GM19025 (cell line): ENCODE measurements around the gene THOP1.
"Not testable (repeated sequence)": the region's sequence is repeated elsewhere in the genome, so short reads cannot be mapped to it uniquely, and the experiment has no call there.

Source experiments
- ATAC-seq: cut with Tn5 transposase; IDR thresholded peaks from one replicate; pipeline ENCODE4 v1.9.1; 2021; ENCODE audit warnings: mild to moderate bottlenecking, low read depth, moderate library complexity; ENCODE audit not compliant: unreplicated experiment

THOP1 gene

DNA sequence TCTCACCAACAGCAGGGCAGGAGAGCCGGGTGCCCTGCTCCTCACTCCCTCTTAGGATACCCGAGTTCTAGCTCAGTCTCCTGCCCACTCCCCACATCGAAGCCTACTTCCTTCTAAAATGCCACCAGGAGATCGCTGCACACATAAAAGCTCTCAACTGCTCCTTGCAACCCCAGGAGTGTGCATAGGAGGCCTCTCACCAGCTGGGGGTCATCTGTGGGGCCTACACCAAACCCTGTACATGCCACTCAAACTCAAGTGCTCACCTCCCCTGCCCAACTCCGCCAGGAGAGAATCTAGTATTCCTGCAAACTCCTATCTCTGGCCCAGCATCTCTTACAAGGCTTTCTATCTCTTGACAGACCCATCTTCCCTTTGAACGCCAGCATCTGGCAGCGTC lies 5.0 kb upstream of the THOP1 start:
- no peak for ATAC-seq

DNA sequence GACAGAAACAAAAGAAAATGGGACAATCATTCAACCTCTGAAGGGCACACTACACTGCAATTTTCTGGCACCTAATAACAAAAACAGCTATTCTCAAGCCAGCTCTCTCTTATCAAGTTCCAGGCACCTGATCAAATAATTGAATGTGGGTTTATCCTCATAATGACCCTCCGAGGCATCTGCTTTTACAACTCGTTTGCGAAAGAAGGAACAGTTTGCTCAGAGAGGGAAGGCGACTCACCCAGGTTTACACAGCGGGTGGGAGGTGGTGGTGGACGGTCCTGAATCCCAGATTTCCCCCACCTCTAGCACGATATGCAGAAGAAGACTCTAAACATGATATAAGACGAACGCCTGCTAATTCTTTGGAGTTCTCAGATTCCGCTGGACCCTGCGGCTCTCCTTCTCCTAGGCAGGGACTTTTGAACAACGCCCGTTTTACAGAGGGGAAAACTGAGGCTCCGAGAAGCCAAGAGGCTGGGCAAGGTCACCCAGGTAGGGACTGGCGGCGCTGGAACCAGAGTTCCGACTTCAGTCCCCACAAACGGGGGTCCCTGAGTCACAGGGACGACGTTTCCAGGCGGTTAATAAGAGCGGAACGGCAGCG lies 2.9 kb upstream of the THOP1 start:
- no peak for ATAC-seq

DNA sequence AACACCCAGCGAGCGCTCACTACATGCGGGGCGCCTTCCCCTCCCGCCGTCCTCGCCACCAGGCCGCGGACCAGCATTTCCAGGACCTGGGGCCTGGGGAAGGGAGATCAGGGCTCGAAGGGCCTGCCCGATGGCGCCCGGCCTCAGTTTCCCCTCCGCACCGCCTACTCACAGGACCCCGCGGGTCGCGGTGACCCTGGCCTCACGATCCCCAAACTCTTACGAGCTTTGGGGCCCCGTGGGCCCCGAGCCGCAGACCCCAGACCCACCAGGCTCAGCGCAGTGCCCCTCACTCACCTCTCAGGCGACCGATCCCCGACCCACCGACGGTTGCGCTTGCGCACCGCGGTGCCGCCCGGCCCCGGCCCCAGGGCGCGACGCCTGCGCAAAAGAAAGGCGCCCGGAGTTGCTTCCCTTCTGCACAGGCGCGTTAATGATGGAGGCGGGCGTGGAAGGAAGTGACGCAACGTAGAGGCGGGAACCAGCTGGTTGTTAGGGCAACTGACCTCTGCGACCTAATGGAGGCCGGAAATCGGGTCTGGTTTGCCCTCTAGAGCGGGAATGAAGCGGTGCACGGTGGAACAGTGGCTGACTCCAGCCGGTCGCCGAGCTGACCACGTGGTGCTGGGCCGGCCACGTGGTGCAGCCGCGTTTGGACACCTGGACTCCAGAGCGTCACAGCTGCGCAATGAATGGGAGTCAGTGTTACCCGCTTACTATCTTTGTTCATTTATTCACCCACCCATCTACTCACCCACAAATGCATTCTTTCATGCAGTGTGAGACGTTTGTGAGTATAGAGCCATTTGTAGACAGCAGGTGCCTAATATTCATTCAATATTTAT lies 2.1 kb upstream of the THOP1 start, which contains the start of gene SGTA:
TSS of gene SGTA (minus strand) at position 338 of the 845 bp plus-strand sequence. CDS start 14,205 bp downstream, outside the sequence.
- ATAC-seq = peak; percentile 73

DNA sequence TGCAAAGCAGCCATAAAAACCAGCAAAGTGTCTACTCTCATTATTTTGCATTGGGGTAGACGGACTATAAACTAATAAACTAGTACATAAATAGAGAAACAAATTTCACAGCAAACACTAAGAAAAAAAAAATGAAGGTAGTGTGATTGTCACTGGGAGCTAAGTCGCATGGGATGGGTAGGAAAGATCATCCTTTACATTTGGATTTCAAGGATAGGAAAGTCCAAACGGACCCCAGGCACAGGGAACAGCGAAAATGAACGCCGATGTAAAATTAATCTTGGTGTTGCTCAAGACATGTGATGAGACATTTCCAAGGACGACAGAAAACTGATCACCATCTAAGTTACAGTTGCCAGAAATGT lies 1.5 kb upstream of the THOP1 start:
- ATAC-seq = no peak

DNA sequence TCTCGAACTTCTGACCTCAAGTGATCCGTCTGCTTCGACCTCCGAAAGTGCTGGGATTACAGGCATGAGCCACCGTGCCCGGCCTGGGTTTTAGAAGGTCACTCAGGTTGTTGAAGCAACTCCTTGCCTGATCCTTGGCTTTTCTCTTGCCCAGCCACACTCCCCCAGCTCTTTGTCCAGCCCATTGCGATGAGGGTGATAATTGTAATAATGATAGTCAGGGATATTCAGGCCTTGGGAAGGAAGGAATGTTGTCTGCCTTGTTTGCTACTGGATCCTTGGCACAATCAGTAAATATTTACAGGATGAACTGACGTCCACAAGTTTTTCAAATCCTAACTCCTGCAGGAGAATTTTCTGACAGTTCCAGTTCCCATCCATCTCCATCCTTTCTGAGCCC lies 1.8 kb downstream of the THOP1 start:
- no peak for ATAC-seq

DNA sequence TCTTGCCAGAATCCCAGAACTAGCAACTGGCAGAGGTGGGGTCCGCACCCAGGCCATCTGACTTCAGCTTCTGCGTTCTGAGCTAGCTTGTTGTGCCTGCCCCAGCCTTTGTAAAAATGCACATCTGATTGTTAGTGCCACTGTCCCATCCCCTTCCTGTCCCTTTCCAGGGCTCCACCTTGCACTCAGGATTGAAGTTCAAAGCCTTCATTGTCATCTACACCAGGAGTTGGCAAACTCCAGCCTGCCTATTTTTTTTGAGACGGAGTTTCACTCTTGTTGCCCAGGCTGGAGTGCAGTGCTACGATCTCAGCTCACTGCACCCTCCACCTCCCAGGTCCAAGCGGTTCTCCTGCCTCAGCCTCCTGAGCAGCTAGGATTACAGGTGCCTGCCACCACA lies 2.9 kb downstream of the THOP1 start:
- no peak for ATAC-seq

DNA sequence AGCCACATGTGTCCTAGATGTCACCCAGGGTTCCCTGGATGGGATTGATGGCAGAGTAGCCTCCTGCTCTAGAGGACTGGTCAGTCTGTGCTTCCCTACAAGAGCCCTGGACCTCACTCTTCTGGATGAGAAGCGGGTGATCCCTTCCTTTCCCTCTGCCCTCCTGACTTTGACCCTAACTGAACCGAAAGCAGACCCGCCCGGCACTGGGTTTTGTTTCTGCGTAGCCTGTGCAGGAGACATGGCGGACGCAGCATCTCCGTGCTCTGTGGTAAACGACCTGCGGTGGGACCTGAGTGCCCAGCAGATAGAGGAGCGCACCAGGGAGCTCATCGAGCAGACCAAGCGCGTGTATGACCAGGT lies 4.9 kb downstream of the THOP1 start:
- ATAC-seq = no peak

DNA sequence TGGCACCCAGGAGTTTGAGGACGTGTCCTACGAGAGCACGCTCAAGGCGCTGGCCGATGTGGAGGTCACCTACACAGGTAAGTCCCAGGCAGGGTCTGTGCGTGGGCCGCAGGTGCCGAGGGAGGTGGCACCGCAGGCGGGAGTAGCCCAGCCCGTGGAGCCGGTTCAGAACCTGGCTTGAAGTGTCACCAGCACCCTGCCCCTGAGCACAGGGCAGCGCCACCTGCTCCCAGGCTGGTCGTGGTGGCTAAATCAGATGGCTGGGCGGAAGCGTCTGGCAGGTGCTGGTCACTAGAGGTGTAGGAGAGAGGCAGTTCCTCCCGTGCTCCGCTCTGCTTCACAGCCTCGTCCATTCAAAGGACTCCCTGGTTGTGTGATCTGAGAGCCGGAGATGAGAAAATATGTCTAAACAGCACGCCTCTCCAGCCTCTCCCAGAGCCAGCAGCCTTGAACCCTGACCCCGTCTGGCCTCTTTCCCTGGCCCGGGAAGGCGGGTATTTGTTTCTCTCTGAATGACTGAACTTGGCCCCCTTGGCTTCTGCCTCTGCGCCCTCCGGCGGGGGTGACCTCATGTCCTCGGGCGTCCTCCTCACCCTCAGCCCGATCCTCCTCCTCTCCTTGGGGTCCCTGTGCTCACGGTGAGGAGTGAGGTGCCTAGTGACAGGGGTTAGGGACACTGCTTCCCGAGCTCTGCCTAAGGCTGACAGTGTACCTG lies 5.4 kb downstream of the THOP1 start:
- no peak for ATAC-seq

DNA sequence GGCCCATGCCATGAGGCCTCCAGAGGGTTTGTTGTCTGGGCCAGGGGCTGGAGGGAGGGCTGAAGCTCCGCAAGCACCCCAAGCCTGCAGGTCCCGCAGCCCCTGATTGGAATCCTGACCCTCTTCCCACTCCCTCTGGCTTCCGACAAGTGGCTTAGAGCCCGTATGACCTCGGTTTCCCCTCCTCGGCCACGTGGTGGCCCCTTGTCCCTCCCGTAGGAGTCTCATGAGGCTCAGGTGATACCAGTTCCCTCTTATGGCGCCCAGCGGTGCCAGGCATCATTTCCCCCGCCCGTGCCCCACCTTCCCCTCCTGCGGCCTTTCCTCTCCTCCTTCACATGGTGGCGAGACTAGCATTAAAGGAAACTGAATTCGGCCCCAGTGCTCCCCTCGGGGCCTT lies 6.1 kb downstream of the THOP1 start:
- ATAC-seq = no peak

DNA sequence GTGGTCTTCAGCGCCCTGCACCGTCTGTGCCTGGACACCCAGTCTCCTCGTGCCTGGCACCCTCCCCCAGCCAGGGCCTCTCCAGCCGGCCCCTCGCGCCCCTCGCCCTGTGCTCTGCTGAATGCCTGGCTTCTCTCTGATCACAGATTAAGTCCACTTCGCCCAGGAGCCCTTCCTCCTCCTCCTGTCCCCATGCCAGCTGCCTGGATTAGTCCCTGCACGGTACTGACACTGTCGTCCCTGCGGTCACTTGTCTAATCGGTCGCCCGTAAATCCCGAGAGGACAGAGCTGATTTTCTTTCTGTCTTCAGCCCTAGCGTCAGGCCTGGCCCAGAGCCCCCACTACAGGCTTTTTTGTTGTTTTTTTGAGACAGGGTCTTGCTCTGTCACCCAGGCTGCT lies 6.6 kb downstream of the THOP1 start:
- ATAC-seq = no peak

DNA sequence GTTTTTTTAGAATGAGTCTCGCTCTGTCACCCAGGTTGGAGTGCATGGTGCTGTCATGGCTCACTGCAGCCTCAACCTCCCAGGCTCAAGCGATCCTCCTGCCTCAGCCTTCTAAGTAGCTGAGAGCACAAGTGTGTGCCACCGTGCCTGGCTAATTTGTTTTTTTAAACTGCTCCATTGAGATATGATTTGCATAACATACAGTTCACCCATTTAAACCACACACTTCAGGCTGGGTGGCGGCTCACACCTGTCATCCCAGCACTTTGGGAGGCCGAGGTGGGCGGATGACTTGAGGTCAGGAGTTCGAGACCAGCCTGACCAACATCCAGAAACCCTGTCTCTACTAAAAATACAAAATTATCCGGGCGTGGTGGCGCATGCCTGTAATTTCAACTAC lies 7.4 kb downstream of the THOP1 start:
- not testable (repeated sequence) for ATAC-seq

DNA sequence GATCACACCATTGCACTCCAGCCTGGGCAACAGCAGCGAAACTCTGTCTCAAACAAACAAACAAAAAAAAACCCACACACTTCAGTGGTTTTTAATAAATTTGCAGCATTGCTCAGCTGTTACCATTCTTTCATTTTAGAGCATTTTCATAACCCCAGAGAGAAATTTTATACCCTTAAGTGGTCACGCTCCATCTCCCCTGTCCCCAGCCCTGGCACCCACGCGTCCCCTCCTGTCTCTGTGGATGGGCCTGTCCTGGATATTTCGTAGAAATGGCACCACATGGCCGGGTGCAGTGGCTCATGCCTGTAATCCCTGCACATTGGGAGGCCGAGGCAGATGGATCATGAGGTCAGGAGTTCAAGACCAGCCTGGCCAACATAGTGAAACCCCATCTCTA lies 7.8 kb downstream of the THOP1 start:
- ATAC-seq = no peak

DNA sequence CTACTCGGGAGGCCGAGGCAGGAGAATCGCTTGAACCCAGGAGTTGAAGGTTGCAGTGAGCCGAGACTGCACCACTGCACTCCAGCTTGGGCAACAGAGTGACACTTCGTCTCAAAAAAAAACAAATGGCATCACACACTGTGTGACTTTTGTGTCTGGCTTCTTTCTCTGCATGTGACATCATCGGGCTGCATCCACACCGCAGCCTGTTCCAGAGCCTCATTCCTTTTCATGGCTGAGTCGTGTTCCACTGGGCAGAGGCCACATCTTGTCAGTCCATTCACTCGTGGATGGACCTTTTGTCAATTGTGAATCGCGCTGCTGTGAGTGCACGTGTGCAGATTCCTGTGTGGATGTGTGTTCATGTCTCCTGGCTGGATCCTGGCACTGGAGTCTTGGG lies 8.3 kb downstream of the THOP1 start:
- no peak for ATAC-seq

DNA sequence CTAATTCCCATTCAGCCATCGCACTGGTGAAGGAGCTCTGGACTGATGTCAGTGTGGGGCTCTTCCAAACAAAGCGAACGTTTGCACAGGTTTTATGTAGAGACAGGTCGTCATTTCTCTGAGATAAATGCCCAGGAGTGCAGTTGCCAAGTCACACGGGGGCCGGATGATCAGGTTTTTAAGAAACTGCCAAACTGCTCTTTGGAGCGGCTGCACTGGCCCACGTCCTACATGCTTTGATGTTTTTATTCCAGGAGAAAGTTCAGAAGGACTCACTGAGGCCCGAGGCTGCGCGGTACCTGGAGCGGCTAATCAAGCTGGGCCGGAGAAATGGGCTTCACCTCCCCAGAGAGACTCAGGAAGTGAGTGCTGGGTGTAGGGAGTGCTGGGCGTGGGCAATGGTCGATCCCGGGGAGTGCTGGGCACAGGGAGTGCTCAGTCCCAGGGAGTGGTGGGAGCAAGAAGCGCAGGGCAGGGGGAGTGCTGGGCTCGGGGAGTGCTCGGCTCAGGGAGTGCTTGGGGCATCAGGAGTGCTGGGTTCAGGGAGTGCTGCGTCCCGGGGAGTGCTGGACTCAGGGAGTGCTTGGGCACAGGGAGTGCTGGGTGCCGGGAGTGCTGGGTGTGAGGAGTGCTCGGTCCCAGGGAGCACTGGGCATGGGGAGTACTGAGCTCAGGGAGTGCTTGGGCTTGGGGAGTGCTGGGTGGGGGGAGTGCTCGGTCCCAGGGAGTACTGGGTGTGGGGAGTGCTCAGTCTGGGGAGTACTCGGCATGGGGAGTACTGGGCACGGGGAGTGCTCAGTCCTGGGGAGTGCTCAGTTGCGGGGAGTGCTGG lies 10.7 kb downstream of the THOP1 start:
- no peak for ATAC-seq

DNA sequence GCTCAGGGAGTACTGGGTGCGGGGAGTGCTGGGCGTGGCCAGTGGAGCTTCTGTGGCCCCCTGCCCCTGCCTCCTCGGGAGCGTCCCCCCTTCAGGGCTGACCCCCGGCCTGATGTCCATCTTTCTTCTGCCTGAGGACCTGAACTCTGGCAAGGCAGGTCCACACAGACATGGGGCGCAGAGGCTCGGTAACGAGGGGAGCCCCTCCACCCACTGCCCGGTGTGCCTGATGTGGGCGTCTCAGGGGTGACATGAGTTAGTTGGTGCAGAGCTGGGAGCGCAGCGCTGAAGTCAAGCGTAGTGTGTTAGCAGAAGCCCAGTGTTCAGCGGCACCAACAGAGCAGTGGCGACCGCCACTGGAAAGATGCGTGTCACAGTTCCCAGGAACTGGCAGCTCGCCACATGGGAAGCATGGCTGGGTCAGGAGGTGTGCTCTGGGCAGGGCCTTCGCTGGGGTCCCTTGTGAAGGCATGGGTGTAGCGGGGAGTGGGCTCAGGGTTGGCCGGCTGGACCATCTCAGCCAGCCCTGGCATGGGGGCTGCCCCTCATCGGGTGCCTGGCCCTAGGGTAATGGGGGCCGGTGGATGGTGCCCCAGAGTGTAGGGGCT lies 11.5 kb downstream of the THOP1 start:
- no peak for ATAC-seq

DNA sequence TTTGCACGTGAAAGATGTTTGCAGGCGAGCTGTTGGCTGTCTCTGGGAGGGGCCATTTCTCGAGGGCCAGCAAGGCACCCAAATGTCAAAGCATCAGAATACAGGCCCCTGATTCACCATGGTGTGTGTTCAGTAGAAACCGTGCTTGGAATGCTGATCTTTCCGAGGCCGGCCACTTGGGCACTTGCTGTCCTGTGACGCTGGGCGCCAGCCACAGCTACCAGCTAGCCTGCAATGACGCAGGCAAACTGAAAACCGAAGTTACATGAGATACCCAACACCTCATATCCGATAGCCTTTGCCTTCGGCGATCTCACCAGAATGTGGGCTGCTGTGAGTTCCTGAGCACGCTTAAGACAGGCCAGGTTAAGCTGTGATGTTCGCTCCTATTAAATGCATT lies 12.0 kb downstream of the THOP1 start:
- ATAC-seq = no peak

DNA sequence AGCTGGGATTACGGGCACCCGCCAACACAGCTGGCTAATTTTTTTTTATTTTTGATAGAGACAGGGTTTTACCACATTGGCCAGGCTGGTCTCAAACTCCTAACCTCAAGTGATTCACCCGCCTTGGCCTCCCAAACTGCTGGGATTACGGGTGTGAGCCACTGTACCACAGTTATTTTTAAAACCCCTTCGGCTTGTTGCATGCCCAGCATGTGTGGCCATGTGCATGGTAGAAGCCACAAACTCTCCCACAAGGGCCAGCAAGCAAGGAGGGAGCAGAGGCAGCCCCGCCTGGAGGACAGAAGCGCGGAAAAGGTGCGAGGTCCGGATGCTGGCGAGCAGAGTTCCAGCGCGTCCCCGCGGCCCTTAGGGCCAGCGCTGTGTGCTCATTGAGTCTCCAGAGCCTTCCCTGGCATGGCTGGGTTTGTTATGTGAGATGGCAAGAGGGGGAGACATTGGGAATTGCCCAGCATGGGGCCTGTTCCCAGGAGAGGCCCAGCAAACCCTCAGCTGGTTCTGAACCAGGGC lies 12.9 kb downstream of the THOP1 start:
- no peak for ATAC-seq

DNA sequence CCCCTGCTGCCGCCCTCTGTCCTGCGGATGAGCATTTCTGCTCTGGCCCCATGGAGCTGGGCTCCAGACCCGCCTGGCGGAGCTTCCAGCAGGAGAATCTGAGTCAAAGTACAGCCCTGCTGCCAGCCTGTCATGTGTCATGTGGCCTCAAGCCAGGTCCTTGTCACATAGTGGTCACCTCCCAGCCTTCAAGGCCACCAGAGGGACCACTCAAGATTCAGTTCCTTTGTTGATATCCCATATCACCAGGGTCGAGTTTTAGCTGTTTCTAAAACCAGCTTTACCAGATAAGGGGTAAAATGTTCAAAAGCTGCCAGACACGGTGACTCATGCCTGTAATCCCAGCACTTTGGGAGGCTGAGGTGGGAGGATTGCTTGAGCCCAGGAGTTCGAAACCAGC lies 13.4 kb downstream of the THOP1 start:
- no peak for ATAC-seq

DNA sequence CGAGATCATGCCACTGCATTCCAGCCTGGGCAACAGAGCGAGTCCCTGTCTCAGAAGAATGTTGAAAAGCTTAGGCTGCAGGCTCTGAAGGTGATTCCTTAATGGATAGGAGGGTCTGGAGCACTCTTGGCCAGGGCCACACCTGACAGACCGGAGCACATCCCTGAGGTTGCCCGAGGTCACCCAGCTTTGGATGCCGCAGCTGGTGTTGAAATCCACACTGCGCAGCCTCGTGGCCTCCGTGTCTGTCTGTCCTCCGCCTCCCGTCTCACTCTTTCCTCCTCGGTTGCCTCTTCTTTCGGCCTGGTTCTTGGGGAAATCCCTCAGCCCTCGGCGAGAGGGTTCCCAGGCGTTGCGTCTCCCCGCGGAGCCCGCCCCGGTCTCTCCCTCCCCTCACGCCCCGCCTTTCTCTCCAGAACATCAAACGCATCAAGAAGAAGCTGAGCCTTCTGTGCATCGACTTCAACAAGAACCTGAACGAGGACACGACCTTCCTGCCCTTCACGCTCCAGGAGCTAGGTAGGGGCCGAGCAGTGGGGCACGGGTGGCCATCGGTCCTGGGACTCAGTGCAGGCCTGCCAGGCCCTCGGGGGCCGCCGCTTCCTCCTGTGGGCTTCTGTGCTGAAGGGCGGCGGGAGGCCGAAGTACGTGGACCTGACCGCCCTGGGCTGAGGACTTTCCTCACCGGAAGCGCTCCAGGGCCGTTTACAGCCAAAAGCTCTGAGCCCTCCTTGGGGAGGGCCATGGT lies 14.1 kb downstream of the THOP1 start:
- ATAC-seq = no peak
